Stomach (tissue), 9 donors: Measurements from ENCODE around the gene LANCL1. TPM values are rescaled to one million over a fixed set of nuclear protein-coding genes. Genes with fewer than 3 reads are reported as not detected.

ENCODE experiments used
- DNase-seq, 2 donors: peaks; one replicate each; pipeline versions ENCODE4 v3.0.0 to v3.0.0-alpha.2; 2013 to 2019
- H3K27ac ChIP-seq, 5 donors: fragments of 200-600 bp in 4 of 5; sonication (generic) in 4 of 5; one replicate each; pipeline ENCODE4 v1.5.1; 2013 to 2019; ENCODE audit warnings: mild to moderate bottlenecking in 1 of 5, moderate library complexity in 1 of 5
- H3K27me3 ChIP-seq, 3 donors: fragments of 200-600 bp; sonication (generic); one replicate each; pipeline ENCODE4 v1.5.1; 2017 to 2019; ENCODE audit warnings: mixed run types in 1 of 3
- H3K36me3 ChIP-seq, 4 donors: fragments of 200-600 bp; sonication (generic); 1 replicate in 3 of 4; 2 replicates in 1 of 4; pipeline ENCODE4 v1.5.1; 2016 to 2019
- H3K4me1 ChIP-seq, 4 donors: fragments of 200-600 bp; sonication (generic); one replicate each; pipeline ENCODE4 v1.5.1; 2016 to 2019
- H3K4me3 ChIP-seq, 4 donors: fragments of 200-600 bp; sonication (generic) in 3 of 4; one replicate each; pipeline ENCODE4 v1.5.1; 2016 to 2019; ENCODE audit warnings: mild to moderate bottlenecking in 1 of 4
- H3K9me3 ChIP-seq, 4 donors: fragments of 200-600 bp; sonication (generic); one replicate each; pipeline ENCODE4 v1.5.1; 2016 to 2019
- CTCF ChIP-seq, 7 experiments: fragments of 450-650 bp in 4 of 7; fragments of 200-600 bp in 3 of 7; sonication (generic) in 3 of 7; IDR thresholded peaks; one replicate each; pipeline ENCODE4 v1.5.1; 2016 to 2019; ENCODE audit warnings: antibody characterized with exemption in 7 of 7, control low read depth in 2 of 7, mild to moderate bottlenecking in 1 of 7
- EP300 ChIP-seq: sonication (generic); formaldehyde crosslinking; IDR thresholded peaks from one replicate; pipeline ENCODE4 v1.6.1; 2017; ENCODE audit warnings: antibody characterized with exemption
- POLR2A ChIP-seq, 4 donors: fragments of 450-650 bp; IDR thresholded peaks; one replicate each; pipeline ENCODE4 v1.6.1; 2016; ENCODE audit warnings: antibody characterized with exemption in 4 of 4, control low read depth in 2 of 4, mild to moderate bottlenecking in 1 of 4, moderate library complexity in 1 of 4
- POLR2AphosphoS5 ChIP-seq, 3 donors: sonication (generic); formaldehyde crosslinking; IDR thresholded peaks; one replicate each; pipeline ENCODE4 v1.6.1; 2016; ENCODE audit warnings: antibody characterized with exemption in 3 of 3
- WGBS, 5 donors: extraction: QIAGEN DNeasy Blood & Tissue Kit in 3 of 5; methylation state at CpG; one replicate each; pipeline versions ENCODE4 v1.1.5 to v1.1.7; 2013 to 2018; 5-methylcytosine and 5-hydroxymethylcytosine counted together
- intact Hi-C: fragments of 100-400 bp; cut with DNase I; formaldehyde crosslinking; loops from one replicate; pipeline ENCODE4 v1.15.1; 2023; ENCODE audit warnings: low total_unique reads
- polyA plus RNA-seq, 3 donors: library from polyadenylated mRNA; stranded (reverse); fragments of 200-250 nt; gene quantifications; one replicate each; pipeline ENCODE4 v1.2.3, GENCODE V29; 2013
- total RNA-seq, 5 donors: library from RNA; depleted of rRNA; stranded (reverse); fragments of >200 nt; gene quantifications; one replicate each; pipeline versions ENCODE4 v1.1.0 to v1.2.3, GENCODE V29; 2014 to 2016
- donor health status: healthy with polysubstance abuse.
- donor health status: Bipolar disorder and iron deficiency.
- donor health status: healthy.

LANCL1 gene
- total and polyA plus RNA-seq, 8 donors = 0.87 to 49.6 (median 19.8) TPM

DNA sequence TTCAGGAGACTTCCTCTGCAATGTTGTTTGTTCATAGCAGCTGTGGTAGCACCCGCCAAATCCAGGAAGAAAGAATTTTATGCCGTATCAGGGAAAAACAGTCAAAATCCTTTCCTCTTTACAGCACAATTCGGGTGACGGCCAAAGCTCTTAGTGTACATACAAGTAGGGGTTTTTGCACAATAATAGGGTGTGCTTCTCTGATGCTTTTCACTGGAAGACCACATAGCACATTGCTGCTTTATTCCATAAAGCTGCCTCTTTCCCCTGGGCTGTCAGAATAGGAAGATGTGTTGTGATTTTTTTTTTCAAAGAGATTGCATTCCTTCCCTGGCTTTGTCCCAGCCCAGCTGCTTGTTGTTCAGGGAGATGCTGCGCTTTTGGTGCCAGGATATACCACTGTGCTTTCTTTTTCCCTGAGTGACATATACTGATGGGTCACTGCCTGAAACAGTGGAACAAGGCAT lies 27.2 kb upstream of the LANCL1 start:
- no peak overlapping the region for H3K27ac ChIP-seq
- WGBS, 5 donors = 8 to 21% (median 15%) methylated on average over 5 of the region's 5 CpGs
- TF ChIP-seq CTCF (IDR thresholded peaks at IDR 0.05) (no peak), EP300 (no peak), POLR2A (IDR thresholded peaks at IDR 0.05) (no peak), POLR2AphosphoS5 (IDR thresholded peaks at IDR 0.05) (no peak)
- peak overlapping the region in 3 of 4 donors; percentile 31 to 41 (median 41) for H3K4me3 ChIP-seq
- H3K36me3 ChIP-seq = peaks cover 0 to 3% (median 0%) of the 10 kb centered on the region in 4 donors
- intact Hi-C loops = no loop called here
- H3K4me1 ChIP-seq = peaks cover 4 to 11% (median 8%) of the 10 kb centered on the region in 4 donors
- H3K27me3 ChIP-seq = no peaks in the 10 kb centered on the region
- peaks cover 0 to 4% (median 0%) of the 10 kb centered on the region in 4 donors for H3K9me3 ChIP-seq
- peak in 1 of 2 donors; percentile 17 for DNase-seq

DNA sequence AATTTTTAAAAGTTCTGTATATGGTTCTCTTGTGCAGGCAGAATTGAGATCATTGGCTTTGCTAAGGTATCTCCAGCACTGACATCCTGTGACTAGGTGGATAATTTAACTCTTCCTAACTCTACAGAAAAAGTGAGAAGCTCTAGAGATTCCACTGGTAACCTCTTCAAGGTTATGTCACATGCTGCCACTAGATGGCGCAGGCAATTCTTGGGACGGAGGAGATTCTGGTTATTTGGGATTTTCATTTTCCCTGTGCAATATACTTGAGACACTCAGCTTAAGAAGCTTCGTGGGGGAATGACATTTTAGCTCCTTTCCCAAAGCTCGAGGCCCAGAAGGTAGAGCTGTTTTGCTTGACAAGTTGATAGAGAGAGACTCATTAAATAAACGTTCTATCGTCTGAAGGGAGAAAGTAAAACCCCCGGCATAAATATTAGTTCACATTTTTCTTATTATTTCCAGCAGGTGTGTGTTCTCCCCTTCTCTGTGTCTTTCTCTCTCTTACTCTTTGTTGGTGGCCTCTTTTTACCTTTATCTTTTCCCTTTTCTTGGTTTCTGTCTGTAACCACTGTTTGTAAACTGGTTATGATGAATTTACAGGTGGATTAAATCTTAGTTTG lies 26.6 kb upstream of the LANCL1 start:
- WGBS, 5 donors = 5 to 10% (median 6%) methylated on average over 7 of the region's 7 CpGs

GRCh38 chr2:210496512-210496911 lies 20.0 kb upstream of the LANCL1 start:
- intact Hi-C loops = no loop called here
- WGBS, 5 donors = 43 to 57% (median 51%) methylated on average over 3 of the region's 3 CpGs

More for the DNA sequence above, 26.6 kb upstream of the LANCL1 start:
- peak; percentile 57 to 75 for DNase-seq
- no peaks in the 10 kb centered on the region for H3K27me3 ChIP-seq
- H3K4me3 ChIP-seq = peak overlapping the region; percentile 17 to 41 (median 36)
- no peak overlapping the region for H3K27ac ChIP-seq
- peak in 5 of 7 experiments; percentile 62 to 85 (median 69) for TF ChIP-seq CTCF (IDR thresholded peaks at IDR 0.05)
- no peak for TF ChIP-seq EP300
- peaks cover 0 to 3% (median 0%) of the 10 kb centered on the region in 4 donors for H3K36me3 ChIP-seq
- H3K4me1 ChIP-seq = peaks cover 4 to 11% (median 8%) of the 10 kb centered on the region in 4 donors
- peaks cover 0 to 4% (median 0%) of the 10 kb centered on the region in 4 donors for H3K9me3 ChIP-seq
- intact Hi-C loops = no loop called here

GRCh38 chr2:210493528-210493927 lies 17.0 kb upstream of the LANCL1 start:
- 41 to 59% (median 54%) methylated on average over 3 of the region's 3 CpGs for WGBS, 5 donors
- H3K4me1 ChIP-seq = no peaks in the 10 kb centered on the region
- DNase-seq = no peak
- TF ChIP-seq EP300 (no peak), POLR2A (IDR thresholded peaks at IDR 0.05) (no peak)
- intact Hi-C loops = no loop called here
- no peaks in the 10 kb centered on the region for H3K27me3 ChIP-seq
- no peaks in the 10 kb centered on the region for H3K36me3 ChIP-seq
- no peaks in the 10 kb centered on the region for H3K9me3 ChIP-seq
- no peak overlapping the region for H3K27ac ChIP-seq
- no peak overlapping the region for H3K4me3 ChIP-seq

More at GRCh38 chr2:210496512-210496911, 20.0 kb upstream of the LANCL1 start:
- H3K4me3 ChIP-seq = no peak overlapping the region
- no peak for DNase-seq
- H3K36me3 ChIP-seq = peaks cover 0 to 3% (median 0%) of the 10 kb centered on the region in 4 donors
- H3K9me3 ChIP-seq = peaks cover 0 to 4% (median 0%) of the 10 kb centered on the region in 4 donors
- H3K27ac ChIP-seq = no peak overlapping the region
- H3K4me1 ChIP-seq = no peaks in the 10 kb centered on the region
- H3K27me3 ChIP-seq = no peaks in the 10 kb centered on the region
- TF ChIP-seq POLR2AphosphoS5 (IDR thresholded peaks at IDR 0.05) (no peak), POLR2A (IDR thresholded peaks at IDR 0.05) (no peak), CTCF (IDR thresholded peaks at IDR 0.05) (no peak), EP300 (no peak)
